Renal pelvis (tissue), 4 donors: Measurements from ENCODE around the gene P2RY2. TPM values are rescaled to one million over a fixed set of nuclear protein-coding genes. Genes with fewer than 3 reads are reported as not detected.

Source experiments
- DNase-seq: peaks from one replicate; pipeline ENCODE4 v3.0.0-alpha.2; 2013
- polyA plus RNA-seq, 3 donors: library from polyadenylated mRNA; unstranded; fragments of 120-200 nt; gene quantifications; one replicate each; pipeline ENCODE4 v1.2.1, GENCODE V29; 2013; ENCODE audit not compliant: insufficient read length in 3 of 3

P2RY2 gene
- polyA plus RNA-seq, 3 donors, result 0.84 to 0.93 (median 0.93) TPM

DNA sequence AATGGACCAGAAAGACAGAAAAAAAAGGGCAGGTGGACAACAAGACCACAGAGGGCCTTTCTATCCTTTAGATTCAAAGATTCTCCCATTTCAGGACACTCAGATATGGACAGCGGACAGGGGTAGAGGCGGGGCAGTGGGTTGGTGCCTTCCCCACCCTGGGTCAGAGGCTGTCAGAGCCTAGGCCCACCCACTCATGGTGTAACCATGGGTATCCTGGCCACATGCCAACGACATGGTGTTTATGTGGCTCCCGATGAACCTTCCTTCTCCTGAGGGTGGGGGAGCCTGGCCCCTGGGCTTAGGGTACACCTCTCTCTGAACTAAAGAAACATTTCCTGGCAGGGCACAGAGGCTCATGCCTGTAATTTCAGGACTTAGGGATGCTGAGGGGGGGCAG lies 14.3 kb upstream of the P2RY2 start:
- no peak for DNase-seq

DNA sequence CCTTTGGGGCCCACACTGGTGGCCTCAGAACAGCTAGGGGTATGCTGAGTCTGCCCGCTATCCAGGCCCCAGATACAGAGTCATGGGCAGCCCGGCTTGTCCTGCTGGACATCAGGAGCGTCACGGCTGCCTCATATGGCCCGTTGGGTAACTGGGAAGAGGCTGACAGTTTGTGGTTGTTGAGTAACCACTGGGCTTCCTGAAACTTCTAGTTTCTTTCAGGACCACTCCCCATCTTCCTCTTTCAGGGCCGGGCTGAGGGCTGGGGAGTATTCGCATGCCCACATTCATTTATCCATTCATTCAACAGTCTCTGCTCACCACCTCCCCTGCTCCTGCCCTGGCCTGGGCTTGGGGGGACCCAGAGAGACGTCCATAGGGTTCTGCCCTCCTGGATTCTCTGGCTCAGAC lies 13.4 kb upstream of the P2RY2 start:
- no peak for DNase-seq

DNA sequence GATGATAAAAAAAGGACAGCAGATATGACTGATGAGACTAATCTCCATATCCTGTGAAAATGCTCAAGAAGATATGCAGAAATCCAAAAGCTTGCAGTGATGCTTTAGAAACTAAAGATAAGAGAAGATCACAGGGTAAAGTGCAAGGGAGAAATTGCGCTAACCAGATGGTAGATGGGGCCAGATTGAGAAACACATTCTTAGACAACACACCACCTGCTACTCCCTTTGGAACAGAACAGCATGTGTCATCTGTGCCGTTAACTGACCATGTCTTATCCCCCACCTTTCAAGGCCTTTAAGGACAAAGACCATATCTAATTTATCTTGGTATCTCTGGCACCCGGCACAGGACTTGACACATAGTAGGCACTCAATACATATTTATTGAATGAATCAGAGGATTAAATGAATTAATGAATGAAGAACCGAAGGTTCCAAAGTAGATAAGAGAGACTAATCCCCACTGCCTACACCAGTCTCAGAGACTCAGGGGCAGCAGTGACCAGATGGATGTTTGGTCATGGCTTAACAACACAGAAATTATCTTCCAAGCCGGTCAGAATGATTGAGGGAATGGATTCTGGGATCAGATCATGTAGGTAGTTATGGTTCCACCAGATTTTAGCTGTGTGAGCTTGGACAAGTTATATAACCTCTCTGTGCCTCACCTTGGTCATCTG lies 12.3 kb upstream of the P2RY2 start:
- DNase-seq, result no peak

DNA sequence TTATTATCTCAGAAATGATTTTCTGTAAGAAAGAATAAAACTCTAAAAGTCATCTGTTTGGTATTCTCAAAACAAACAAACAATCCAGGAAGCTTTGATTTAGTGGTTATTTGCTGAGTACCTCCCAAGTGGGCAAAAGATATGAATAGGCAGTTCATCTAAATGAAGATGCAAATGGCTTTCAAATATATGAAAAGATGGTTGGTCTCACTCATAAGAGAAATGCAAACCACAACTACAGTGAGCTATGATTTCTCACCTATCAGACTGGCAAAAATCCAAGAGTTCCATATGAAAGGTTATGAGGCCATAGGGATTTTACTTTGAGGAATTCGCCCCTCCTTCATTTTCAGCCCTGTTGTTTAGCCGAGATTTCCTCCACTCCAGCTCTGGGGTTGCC lies 11.3 kb upstream of the P2RY2 start:
- no peak for DNase-seq

DNA sequence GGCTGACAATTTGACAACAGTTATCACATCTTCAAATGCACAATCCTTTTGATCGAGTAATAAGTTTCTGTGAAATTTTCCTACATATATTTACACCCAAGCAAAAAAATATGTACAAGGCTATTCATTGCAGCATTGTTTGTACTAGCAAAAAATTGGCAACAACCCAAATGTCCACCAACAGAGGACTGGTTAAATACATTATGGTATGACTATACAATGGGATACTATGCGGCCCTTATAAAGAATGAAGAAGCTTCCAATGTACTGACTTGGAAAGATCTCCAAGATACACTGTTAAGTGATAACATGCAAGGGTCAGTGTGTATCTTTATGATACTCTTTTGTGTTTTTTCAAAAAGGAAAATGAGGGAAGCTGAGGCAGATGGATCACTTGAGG lies 8.2 kb upstream of the P2RY2 start:
- no peak for DNase-seq

DNA sequence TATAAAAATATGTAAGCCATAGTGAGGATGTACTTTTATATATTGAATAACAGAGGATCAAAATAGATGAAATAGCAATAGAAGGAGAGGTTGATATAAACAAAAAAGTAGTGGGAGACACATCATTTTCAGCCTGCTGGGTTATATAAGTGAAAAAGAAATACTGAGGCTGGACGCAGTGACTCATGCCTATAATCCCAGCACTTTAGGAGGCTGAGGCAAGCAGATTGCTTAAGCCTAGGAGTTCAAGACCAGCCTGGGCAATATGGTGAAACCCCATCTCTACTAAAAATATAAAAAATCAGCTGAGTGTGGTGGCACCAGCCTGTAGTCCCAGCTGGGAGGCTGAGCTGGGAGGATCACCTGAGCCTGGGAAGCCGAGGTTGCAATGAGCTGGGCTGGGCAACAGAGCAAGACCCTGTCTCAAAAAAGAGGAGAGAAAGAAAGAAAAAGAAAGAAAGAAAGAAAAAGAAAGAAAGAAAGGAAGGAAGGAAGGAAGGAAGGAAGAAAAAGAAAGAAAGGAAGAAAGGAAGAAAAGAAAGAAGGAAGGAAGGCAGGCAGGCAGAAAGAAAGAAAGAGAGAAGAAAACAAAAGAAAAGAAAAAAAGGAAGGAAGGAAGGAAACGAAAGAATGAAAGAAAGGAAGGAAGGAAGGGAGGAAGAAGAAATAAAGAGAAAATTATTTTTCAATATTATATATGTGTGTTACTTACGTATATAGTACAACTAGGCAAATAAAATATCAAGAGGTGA lies 7.0 kb upstream of the P2RY2 start:
- no peak for DNase-seq

DNA sequence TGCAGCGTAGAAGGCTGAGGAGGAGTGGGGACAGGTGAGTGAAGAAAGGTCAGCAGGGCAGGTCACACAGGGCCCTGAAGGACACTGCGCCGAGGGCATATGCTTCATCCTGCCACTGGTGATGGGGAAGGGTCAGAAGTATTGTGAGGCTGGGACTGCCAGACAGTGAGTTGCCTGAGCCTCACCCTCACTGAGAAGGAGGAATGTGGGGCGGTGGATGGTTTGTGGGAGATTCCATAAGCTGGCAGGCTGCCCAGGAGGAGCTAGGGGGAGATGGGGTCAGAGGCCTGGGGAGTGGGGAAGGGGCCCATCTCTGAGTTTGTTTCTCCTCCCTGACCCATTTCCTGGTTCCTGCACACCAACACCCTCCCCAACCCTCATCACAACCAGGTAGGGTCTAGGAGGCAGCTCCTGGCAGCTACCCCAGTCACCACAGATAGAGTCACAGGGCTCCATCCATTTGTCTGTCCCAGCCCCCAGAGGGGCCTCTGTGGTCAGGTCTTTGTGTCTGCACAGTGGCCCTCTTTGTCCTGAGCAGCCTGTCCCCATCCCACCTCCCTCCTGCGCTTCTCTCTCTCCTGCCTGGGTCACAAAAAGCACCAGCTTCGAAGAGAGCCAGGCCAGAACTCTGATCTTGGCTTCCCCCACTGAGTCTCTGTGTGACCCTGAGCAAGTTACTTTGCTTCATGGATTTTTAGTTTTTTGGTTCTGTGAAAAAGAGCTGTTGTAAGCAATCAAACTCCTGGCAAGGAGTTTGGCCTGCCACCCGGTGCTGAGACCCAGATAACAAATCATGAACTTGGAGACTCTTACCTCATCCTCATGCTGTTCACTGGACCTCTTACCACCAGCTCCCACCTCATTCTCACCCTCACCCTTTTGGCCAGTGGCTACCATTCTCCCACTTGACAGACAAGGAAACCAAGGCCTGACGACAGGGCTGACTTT lies 4.6 kb upstream of the P2RY2 start:
- DNase-seq, result no peak

DNA sequence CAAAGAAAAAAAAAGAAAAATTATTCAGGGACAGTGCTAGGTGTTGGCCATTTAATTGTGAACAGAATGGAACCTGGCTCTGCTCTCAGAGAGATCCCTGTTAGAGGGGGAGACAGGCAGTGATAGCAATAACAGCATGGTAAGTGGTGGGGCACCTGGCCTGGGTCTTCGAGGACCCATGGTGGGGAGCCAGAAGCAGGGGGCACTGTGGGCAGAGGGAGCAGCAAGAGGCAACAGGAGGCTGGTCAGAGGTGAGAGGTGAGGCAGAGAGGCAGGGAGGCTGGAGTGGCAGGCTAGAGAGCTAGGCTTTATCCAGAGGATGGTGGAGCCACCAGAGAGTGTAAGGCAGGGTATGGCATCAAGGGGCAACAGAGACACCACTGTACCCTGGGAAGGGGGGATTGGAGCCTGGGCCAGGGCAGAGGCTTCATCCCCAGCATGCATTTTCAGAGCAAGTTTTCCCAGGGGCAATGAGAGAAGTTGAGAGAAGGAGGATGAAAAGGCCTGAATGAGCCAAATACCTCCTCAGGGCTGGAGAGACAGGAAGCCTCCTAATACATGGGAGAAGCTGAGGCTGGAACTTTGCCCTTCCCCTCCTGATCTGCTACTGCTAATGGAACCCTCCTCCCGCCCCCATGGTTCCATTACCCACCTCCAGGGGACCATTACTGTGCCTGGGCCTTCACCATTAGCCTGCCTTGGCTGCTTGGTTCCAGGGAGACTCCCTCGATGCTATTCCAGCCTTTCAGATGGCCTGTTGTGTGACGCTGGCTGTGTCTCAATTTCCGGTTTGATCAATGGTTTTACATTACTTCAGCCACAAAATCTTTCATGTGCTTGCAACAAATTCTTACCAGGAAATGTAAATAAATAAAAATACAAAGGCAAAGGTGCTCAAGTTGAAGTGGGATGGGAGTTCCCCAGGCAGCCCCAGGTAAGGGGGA lies 2.6 kb upstream of the P2RY2 start:
- no peak for DNase-seq

DNA sequence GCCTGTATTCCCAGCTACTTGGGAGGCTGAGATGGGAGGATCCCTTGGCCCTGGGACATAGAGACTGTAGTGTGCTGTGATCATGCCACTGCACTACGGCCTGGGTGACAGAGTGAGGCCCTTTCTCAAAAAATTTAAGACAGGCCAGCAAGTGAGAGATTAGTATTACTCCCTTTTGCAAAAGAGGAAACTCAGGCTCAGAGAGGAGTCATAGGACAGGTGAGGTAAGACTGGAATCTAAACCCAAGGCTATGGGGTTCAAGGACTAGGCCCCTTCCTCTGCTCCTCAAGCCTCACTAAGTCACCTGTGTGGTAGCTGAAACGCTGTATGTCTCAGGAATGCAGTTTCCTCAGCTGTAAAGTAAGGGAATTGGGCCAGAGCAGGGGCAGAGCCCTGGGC lies 1.6 kb upstream of the P2RY2 start:
- no peak for DNase-seq

DNA sequence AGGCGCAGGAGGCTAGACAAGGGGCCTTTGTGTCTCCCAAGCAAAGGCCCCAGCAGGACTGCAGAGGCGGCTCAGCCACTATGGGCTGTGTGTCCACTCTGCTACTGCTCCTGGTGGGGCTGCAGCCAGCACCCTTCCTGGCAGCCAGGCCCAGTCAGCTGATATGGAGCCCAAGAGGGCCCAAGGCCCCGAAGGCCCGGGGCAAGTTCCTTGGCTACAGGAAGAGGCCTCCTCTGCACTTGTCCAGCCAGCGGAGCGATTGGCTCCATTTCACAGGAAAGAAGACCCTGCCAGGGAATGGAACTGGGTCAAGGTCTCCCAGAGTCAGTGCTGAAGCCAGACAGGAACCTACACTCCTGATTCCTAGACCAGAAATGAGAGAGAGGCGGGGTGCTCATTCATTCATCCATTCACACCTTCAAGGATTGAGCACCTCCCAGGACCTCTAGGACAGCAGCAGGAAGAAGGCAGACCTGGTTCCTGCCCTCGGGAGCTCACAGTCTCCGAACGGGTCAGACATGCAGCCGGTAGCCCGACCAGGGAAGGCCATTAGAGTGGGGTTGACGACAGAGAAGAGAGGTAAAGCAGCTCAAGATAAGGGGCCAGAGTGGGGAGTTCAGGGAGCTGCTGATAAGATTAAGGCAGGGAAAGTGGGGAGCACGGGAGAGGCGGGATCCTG lies 811 bp upstream of the P2RY2 start:
- no peak for DNase-seq

DNA sequence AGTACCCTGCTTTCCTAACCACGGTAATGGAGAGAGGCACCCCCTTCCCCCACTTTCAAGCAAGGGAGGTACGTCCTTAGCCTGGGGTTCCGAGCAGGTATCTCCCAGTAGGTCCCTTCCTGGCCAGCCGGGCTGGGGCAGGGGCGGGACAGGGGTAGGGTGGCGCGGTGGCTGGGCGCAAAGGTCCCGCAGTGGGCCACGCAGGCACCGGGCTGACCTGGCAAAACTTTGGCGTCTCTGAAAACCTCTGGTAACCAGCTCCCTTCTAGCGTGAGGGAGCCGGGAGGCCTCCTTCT lies 323 bp upstream of the P2RY2 start:
- DNase-seq, result no peak

DNA sequence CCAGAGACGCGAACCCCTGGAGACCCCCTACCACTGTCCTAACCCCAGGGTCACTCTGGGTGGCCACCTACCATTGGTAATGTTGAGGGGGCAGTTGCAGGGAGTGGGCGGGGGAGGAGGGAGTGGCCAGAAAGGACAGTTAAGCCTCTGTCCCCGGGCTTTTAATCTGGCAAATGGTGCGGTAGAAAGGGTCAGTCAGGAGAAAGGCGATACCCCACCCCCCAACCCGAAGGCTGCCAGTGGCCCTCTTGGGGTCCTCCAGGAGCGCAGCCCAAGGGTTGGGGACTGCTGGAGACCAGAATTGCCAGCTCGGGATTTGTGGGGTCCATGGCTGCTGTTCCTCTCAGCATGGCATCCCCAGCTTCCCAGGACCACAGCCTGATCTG lies 742 bp downstream of the P2RY2 start:
- no peak for DNase-seq

DNA sequence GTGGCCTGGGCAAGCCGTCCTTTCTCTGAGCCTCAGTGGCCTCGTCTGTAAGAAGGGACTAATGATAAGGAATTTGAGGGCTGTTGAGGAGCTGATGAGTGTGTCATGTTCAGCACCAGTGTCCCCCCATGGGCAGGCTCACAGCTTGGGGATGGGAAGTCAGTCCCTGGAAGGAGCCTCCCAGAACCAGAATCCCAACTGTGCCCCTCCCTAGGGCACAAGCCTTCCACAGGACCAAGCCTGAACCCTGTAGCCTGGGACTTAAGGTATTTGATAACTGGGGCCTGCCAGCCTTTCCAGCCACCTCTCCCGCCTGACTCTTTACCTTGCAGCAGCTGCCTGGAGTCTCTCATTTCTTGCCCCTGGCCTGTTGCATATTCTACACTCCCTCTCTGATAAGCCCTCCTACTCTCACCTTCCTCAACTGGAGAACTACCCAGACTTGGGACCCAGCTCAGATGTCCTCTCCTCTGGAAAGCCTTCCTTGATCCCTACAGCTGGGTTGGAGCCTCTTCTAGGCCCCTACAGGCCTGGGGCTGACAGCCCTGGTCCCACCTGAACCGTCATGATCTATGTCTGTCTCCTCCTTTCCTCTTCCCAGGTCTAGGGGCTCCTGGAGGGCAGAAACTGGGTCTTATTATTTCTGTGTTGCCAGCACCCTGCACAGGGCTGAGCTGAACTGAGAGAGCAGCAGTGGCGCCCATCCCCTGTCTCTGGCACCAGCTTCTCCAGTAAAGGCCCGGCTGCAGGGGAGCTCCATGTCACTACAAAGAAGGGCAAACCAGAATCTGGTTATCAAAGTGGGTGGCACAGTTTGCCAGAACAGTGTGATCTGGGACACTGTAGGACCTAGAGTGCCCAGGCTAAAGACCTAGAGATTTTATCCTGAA lies 1.6 kb downstream of the P2RY2 start:
- DNase-seq, result no peak

DNA sequence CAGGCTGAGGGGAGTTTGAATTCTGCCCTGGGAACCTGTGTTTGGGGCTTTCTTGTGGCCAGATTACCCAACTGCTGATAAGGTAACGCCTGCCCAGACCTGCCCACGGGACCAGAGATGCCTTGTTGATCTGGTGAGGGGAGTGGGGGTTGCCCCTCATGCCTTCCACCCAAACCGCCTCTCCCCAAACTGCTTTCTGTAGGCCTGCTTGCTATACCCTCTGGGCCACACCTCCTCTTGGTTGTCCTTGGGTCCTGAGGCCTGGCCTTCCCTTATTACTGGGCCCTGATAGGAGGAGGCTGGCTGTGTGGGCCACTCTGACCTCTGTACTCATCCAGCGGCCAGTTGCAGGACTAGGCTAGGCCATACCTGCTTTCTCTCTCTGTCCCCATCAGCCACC lies 3.4 kb downstream of the P2RY2 start:
- DNase-seq, result no peak

DNA sequence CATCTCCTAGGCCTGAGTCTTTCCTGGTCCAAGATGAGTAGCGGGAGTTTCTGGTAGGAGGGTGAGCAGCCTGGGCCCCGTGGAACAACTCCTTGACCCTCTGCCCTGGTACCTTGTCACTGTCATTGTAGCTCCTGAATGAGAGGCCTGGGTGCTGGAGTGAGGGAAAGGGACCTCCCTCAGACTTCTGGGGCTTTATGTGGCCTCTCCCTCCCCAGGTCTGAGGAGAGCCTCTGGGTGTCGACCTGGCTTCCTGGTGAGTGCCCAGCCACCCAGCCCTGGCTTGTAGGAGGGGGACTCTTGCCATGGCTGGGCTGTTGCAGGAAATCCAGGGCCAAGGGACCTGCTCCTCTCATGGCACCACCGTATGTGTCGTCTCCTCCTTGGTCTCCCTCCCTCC lies 3.9 kb downstream of the P2RY2 start:
- DNase-seq, result no peak

DNA sequence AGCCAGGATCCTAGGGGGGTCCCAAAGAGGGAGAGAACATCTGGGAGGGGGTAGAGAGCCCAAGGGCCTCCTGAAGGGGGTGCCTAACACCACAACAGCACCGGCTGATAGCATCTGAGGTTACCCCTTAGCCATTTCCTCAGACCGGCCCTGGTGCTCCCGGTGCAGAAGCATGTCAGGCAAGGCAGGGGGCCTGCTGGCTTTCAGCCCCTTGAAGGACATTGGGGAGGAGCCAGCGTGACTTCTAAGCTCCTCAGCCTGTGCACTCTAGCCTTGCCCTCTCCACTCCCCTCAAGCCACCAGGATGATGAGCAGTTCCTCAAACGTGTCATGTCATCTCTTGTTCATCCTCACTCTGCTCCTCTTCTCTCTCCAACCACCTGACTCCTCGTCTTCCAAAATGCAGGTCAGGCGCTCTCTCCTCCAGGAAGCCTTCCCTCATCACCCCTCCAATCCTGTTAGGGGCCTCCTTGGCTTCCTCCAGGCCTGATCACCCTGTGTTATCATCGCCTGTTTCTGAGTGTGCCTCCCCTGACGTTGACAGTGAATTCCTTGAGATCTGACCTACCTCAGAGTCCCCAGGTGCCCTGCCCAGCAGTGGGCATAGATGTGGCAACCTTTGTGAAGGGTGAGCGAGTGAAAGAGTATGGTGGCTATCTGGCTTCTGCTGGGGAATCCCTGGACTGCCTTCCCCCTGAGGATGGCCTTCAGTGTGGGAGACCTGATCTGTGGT lies 6.1 kb downstream of the P2RY2 start:
- no peak for DNase-seq

DNA sequence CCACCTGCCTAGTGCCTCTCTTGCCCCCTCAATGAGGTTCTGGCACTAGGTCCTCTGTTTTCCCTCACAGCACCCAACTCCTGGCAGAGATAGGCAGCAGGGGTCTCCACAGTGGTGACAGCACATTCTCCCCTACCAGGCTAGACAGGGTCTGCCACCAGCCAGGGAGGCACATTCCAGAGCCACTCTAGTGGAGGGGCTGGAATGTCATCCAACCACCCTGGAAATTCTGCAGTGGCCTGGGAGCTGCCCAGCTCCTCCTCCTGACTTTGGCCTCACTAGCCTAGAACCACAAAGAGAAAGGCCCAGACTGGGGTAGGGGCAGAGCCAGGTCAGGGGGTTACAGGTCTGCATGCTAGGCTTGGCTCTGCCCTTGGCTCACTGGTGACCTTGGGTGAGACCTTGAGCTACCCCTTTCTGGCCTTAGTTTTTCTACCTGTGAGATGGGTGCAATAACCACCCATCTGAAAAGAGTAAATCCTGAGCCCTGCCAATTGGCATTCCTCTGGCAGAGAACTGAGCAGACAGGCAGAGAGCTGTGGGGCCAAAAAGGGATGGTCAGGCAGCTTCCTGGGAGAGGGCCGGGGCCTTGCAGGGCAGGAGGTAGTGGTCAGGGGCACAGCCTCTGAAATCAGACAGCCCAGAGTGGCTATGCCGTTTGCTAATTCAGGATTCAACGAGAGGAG lies 7.1 kb downstream of the P2RY2 start:
- no peak for DNase-seq

DNA sequence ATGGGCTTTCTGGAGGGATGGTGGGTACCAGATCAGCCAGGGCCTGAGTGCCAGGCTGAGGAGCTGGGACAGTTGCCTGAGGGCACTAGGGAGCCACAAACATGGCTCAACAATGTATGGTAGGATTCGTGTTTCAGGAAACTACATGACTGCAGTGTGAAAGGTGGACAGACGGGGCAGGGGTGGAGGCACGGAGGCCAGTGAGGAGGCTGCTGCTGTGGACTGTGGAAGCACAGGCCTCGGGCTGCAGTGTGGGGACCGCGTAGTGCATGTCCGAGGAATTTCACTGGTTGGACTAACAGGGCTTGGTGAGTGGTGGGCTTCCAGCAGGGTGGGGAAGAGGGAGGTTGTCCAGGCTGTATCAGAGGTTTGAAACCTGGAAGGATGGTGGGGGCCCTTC lies 7.8 kb downstream of the P2RY2 start:
- DNase-seq, result no peak
